ENCODE measurements around the gene MRPS2. TPM values are rescaled to one million over a fixed set of nuclear protein-coding genes. Genes with fewer than 3 reads are reported as not detected.
"Not testable (repeated sequence)": the region's sequence is repeated elsewhere in the genome, so short reads cannot be mapped to it uniquely, and the experiment has no call there.

MRPS2 gene
- total RNA-seq, 2 donors from 2014 or later, result 15.8 to 35.0 TPM

- 46 to 71% methylated on average over 5 to 8 of the region's 11 CpGs for WGBS, 2 donors
- no peak for ATAC-seq
- H3K4me1 ChIP-seq, result no peaks in the 10 kb centered on the region
- no peak for DNase-seq
- no peak overlapping the region for H3K27ac ChIP-seq
- H3K9me3 ChIP-seq, result no peaks in the 10 kb centered on the region
- H3K27me3 ChIP-seq, result no peaks in the 10 kb centered on the region
- TF ChIP-seq POLR2A (IDR thresholded peaks at IDR 0.05), result no peak
- TF ChIP-seq CTCF (IDR thresholded peaks at IDR 0.05), result no peak
- H3K36me3 ChIP-seq (replicated peaks in 1 of 2; ENCODE audit: insufficient read depth in 1 of 2, low read depth in 2 of 2), result no peaks in the 10 kb centered on the region
- intact Hi-C loops (cut with DNase I), result no loop called here
- H3K4me3 ChIP-seq, result no peak overlapping the region
Observed at GRCh38 chr9:135526089-135526729, 25.7 kb downstream of the MRPS2 start.

- DNase-seq, result no peak
- no peaks in the 10 kb centered on the region for H3K4me1 ChIP-seq
- TF ChIP-seq POLR2A (IDR thresholded peaks at IDR 0.05), result no peak
- TF ChIP-seq CTCF (IDR thresholded peaks at IDR 0.05), result no peak
- no peaks in the 10 kb centered on the region for H3K9me3 ChIP-seq
- ATAC-seq, result no peak
- 57 to 77% methylated on average over 19 to 30 of the region's 30 CpGs for WGBS, 2 donors
- intact Hi-C loops (cut with DNase I), result no loop called here
- no peak overlapping the region for H3K27ac ChIP-seq
- H3K36me3 ChIP-seq (replicated peaks in 1 of 2; ENCODE audit: insufficient read depth in 1 of 2, low read depth in 2 of 2), result no peaks in the 10 kb centered on the region
- H3K27me3 ChIP-seq, result no peaks in the 10 kb centered on the region
- no peak overlapping the region for H3K4me3 ChIP-seq
Observed at GRCh38 chr9:135526730-135527571, 26.5 kb downstream of the MRPS2 start.

- H3K27ac ChIP-seq; H3K27me3 ChIP-seq; H3K4me3 ChIP-seq; intact Hi-C loops (cut with DNase I); H3K9me3 ChIP-seq; DNase-seq; H3K36me3 ChIP-seq (replicated peaks in 1 of 2; ENCODE audit: insufficient read depth in 1 of 2, low read depth in 2 of 2); ATAC-seq; H3K4me1 ChIP-seq: not testable (repeated sequence)
- WGBS, 2 donors, result 87 to 97% methylated on average over 10 of the region's 10 CpGs
Observed at GRCh38 chr9:135528842-135529435, 28.5 kb downstream of the MRPS2 start.

GRCh38 chr9:135530146-135530545, 29.7 kb downstream of the MRPS2 start:
- DNase-seq (no peak), ATAC-seq (no peak)
- no peaks in the 10 kb centered on the region for H3K9me3 ChIP-seq
- no peak overlapping the region for H3K27ac ChIP-seq
- intact Hi-C loops (cut with DNase I), result no loop called here
- H3K36me3 ChIP-seq (replicated peaks in 1 of 2; ENCODE audit: insufficient read depth in 1 of 2, low read depth in 2 of 2), result no peaks in the 10 kb centered on the region
- WGBS, 2 donors, result 49 to 65% methylated on average over 5 of the region's 5 CpGs
- no peak overlapping the region for H3K4me3 ChIP-seq
- H3K27me3 ChIP-seq, result no peaks in the 10 kb centered on the region
- no peak for TF ChIP-seq POLR2A (IDR thresholded peaks at IDR 0.05)
- TF ChIP-seq CTCF (IDR thresholded peaks at IDR 0.05), result no peak
- H3K4me1 ChIP-seq, result no peaks in the 10 kb centered on the region

- H3K36me3 ChIP-seq (replicated peaks in 1 of 2; ENCODE audit: insufficient read depth in 1 of 2, low read depth in 2 of 2), result no peaks in the 10 kb centered on the region
- no peaks in the 10 kb centered on the region for H3K4me1 ChIP-seq
- WGBS, 2 donors, result 83 to 94% methylated on average over 2 to 10 of the region's 10 CpGs
- no peak overlapping the region for H3K4me3 ChIP-seq
- TF ChIP-seq CTCF (IDR thresholded peaks at IDR 0.05) (no peak), POLR2A (IDR thresholded peaks at IDR 0.05) (no peak)
- no peaks in the 10 kb centered on the region for H3K9me3 ChIP-seq
- ATAC-seq (no peak), DNase-seq (no peak)
- H3K27me3 ChIP-seq, result no peaks in the 10 kb centered on the region
- intact Hi-C loops (cut with DNase I), result no loop called here
- no peak overlapping the region for H3K27ac ChIP-seq
Observed at GRCh38 chr9:135531096-135531495, 30.6 kb downstream of the MRPS2 start.

Measured in body of pancreas (tissue), 4 donors.